Smooth muscle cell (in vitro differentiated cells): ENCODE measurements around the gene CBX3. TPM values are rescaled to one million over a fixed set of nuclear protein-coding genes. Genes with fewer than 3 reads are reported as not detected.

ENCODE experiments used
- DNase-seq: peaks from one replicate; lab custom pipeline; 2025; ENCODE audit not compliant: unreplicated experiment; lab: John Stamatoyannopoulos, UW
- H2AFZ ChIP-seq: fragments of 200-600 bp; sonication (generic); 2 replicates; pipeline ENCODE4 v1.6.0; 2016; ENCODE audit warnings: antibody characterized with exemption, low read depth, mild to moderate bottlenecking
- H3F3A ChIP-seq: fragments of 200-600 bp; sonication (generic); 2 replicates; pipeline ENCODE4 v1.6.0; 2017; ENCODE audit warnings: antibody characterized with exemption, low read depth
- H3K27ac ChIP-seq: fragments of 200-600 bp; sonication (generic); 2 replicates; pipeline ENCODE4 v1.5.1; 2016; ENCODE audit warnings: low read depth, mild to moderate bottlenecking
- H3K27me3 ChIP-seq: fragments of 200-600 bp; sonication (generic); 2 replicates; pipeline ENCODE4 v1.6.1; 2016; ENCODE audit warnings: low read depth, mild to moderate bottlenecking
- H3K36me3 ChIP-seq: fragments of 200-600 bp; sonication (generic); 2 replicates; pipeline ENCODE4 v1.5.1; 2016; ENCODE audit warnings: low read depth
- H3K4me1 ChIP-seq: fragments of 200-600 bp; sonication (generic); 2 replicates; pipeline ENCODE4 v1.5.1; 2016; ENCODE audit warnings: low read depth
- H3K4me2 ChIP-seq: fragments of 200-600 bp; sonication (generic); 2 replicates; pipeline ENCODE4 v1.6.0; 2016; ENCODE audit warnings: mild to moderate bottlenecking
- H3K4me3 ChIP-seq: fragments of 200-600 bp; sonication (generic); 2 replicates; pipeline ENCODE4 v1.5.1; 2016; ENCODE audit warnings: mild to moderate bottlenecking
- H3K79me2 ChIP-seq: fragments of 200-600 bp; sonication (generic); 2 replicates; pipeline ENCODE4 v1.6.0; 2016; ENCODE audit warnings: low read depth, mild to moderate bottlenecking
- H3K9ac ChIP-seq: fragments of 200-600 bp; sonication (generic); 2 replicates; pipeline ENCODE4 v1.6.0; 2016; ENCODE audit warnings: low read depth
- H3K9me3 ChIP-seq: fragments of 200-600 bp; sonication (generic); replicated peaks from 2 replicates; pipeline ENCODE4 v1.5.1; 2016; ENCODE audit warnings: low read depth
- H4K20me1 ChIP-seq: fragments of 200-600 bp; sonication (generic); 2 replicates; pipeline ENCODE4 v1.6.0; 2016; ENCODE audit warnings: low read depth
- CTCF ChIP-seq: fragments of 200-600 bp; sonication (generic); IDR thresholded peaks from 2 replicates; pipeline ENCODE4 v1.5.1; 2017; ENCODE audit warnings: borderline replicate concordance, mild to moderate bottlenecking, antibody characterized with exemption; ENCODE audit not compliant: insufficient read depth, poor library complexity, severe bottlenecking
- WGBS: methylation state at CpG from one replicate; pipeline ENCODE4 v1.1.7; 2016; ENCODE audit warnings: low lambda C conversion rate; 5-methylcytosine and 5-hydroxymethylcytosine counted together
- polyA plus RNA-seq: library from polyadenylated mRNA; unstranded; fragments of >200 nt; fragmentation: Nextera tagmentation; extraction: Ambion mirVana; gene quantifications from 2 replicates; pipeline ENCODE4 v1.2.1, GENCODE V29; 2016
- total RNA-seq: library from RNA; depleted of rRNA; stranded (reverse); fragments of >200 nt; gene quantifications from 2 replicates; pipeline ENCODE4 v1.2.3, GENCODE V29; 2014

Gene CBX3
- total and polyA plus RNA-seq, 2 experiments from 2014 or later = 119 to 156 TPM

DNA sequence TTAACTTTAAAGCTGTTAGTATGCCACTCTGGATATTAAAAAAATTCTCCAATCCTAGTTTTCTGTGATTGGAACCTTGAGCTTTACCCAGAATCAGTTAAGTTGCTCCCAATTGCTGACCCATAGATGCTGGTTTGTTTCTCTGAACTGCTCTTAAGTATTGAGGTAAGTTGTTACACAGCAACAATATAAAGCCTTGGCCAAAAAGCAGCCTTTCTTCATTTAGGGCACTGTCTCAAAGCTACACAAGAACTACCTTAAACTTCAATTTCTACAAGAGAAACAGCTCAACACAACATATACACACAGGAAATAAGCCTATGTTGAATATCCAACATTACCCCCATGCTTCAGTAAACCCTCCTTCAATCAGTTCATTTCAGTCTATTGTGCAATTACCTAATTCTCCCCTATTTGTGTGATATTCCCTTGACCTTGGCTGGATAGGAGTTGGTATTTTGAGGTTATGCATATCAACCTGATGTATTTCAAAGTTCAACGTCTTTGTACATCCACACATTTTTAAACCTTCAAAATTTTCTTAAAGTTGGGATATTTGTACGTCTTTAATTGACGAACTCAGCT, 12.5 kb upstream of the CBX3 start:
- Histone ChIP-seq H3K27me3 (no peaks in the 10 kb centered on the region), H2AFZ (no peak overlapping the region), H3K9ac (no peak overlapping the region), H3K4me2 (no peak overlapping the region), H3K27ac (no peak overlapping the region), H4K20me1 (peaks cover 99% of the 10 kb centered on the region), H3K4me3 (no peak overlapping the region), H3K9me3 (no peaks in the 10 kb centered on the region), H3K79me2 (peaks cover 33% of the 10 kb centered on the region), H3F3A (peaks cover 81% of the 10 kb centered on the region), H3K36me3 (peaks cover 43% of the 10 kb centered on the region), H3K4me1 (peaks cover 13% of the 10 kb centered on the region)
- no peak for DNase-seq
- TF ChIP-seq CTCF = no peak
- 95% methylated on average over 3 of the region's 3 CpGs for WGBS

- Histone ChIP-seq H3K36me3 (peaks cover 43% of the 10 kb centered on the region), H3K27ac (no peak overlapping the region), H3K9ac (no peak overlapping the region), H3K79me2 (peaks cover 39% of the 10 kb centered on the region), H4K20me1 (peaks cover 99% of the 10 kb centered on the region), H3K4me1 (peaks cover 15% of the 10 kb centered on the region), H3K4me3 (no peak overlapping the region), H3F3A (peaks cover 76% of the 10 kb centered on the region), H3K4me2 (no peak overlapping the region), H3K27me3 (no peaks in the 10 kb centered on the region), H2AFZ (no peak overlapping the region), H3K9me3 (no peaks in the 10 kb centered on the region)
- WGBS = 93% methylated on average over 3 of the region's 3 CpGs
- no peak for TF ChIP-seq CTCF
- no peak for DNase-seq
These were observed 11.8 kb upstream of the CBX3 start for GRCh38 chr7:26189697-26190096.

DNA sequence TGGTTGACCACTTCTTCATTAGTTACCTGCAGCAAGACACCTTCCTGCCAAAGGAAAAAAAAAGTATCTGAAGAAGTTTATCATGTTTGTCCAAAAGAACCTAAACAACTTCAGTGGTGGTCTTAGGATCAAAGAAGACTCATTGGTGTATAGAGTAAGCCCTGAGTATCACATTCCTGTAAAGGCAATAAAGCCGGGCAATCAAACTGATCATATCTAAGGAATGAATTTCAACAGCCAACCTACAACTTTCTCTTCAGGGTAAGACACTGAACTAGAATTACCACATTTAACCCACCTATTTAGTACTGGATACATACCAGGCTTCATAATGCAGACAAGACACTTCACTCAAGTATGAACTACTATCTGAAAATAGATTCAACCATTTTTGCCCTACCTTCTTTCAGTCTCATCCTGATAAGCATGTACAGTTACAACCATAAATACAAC, 11.1 kb upstream of the CBX3 start:
- WGBS = 93% methylated on average over 1 of the region's 1 CpG
- peaks cover 47% of the 10 kb centered on the region for H3K36me3 ChIP-seq

More for the DNA sequence above, 11.1 kb upstream of the CBX3 start:
- Histone ChIP-seq H3K27me3 (no peaks in the 10 kb centered on the region), H3K27ac (peak overlapping the region; percentile 33), H3K9ac (no peak overlapping the region), H3K4me2 (no peak overlapping the region), H2AFZ (no peak overlapping the region), H3K4me1 (peaks cover 19% of the 10 kb centered on the region), H3F3A (peaks cover 73% of the 10 kb centered on the region), H3K4me3 (no peak overlapping the region), H3K9me3 (no peaks in the 10 kb centered on the region), H4K20me1 (peaks cover 99% of the 10 kb centered on the region), H3K79me2 (peaks cover 47% of the 10 kb centered on the region)
- no peak for DNase-seq
- no peak for TF ChIP-seq CTCF
